HEK293T (cell line): ENCODE results near the gene NR6A1.

ENCODE experiments used
- FOXK2 ChIP-seq: fragments of 450-650 bp; IDR thresholded peaks from 2 replicates; pipeline ENCODE4 v1.6.1; 2016; ENCODE audit warnings: mild to moderate bottlenecking
- FOXM1 ChIP-seq: fragments of 450-650 bp; IDR thresholded peaks from 2 replicates; pipeline ENCODE4 v1.6.1; 2017; ENCODE audit warnings: mild to moderate bottlenecking, borderline replicate concordance

DNA sequence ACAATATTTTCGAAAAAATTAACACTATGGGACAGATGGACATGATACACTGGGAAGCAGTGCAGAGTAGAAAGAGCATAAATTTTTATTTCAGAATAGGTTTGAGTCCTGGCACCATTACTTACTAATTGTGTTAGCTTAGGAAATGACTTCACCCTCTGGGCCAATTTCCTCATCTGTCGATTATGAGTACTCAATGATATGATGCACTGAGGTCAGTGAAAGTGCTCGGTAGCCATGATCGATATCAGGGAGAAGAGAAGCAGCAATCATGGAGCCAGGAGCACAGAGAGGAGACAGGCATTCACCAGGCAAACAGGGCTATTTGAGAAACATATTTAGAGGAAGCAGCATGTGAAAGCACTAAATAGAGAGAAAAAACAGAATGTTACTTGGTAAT lies 29.4 kb downstream of the NR6A1 start:
- TF ChIP-seq FOXK2 (no peak), FOXM1 (no peak)
